MM.1S (cell line): ENCODE measurements around the gene LAMC1.

Experiments
- CTCF ChIP-seq: fragments of 300-600 bp; sonication (generic); IDR thresholded peaks from 2 replicates; pipeline ENCODE4 v1.5.1; 2016; ENCODE audit warnings: antibody characterized with exemption, low read length, mixed read lengths
- EZH2 ChIP-seq: fragments of 300-600 bp; sonication (generic); optimal IDR thresholded peaks from 2 replicates; pipeline ENCODE3; 2017; ENCODE audit warnings: low read depth, mild to moderate bottlenecking, antibody characterized with exemption, low read length, mixed read lengths
- EZH2phosphoT487 ChIP-seq: fragments of 300-600 bp; sonication (generic); IDR thresholded peaks from 2 replicates; pipeline ENCODE4 v1.6.1; 2018; ENCODE audit warnings: antibody characterized with exemption, low read length

GRCh38 chr1:183011859-183012258 lies 11.4 kb upstream of the LAMC1 start:
- TF ChIP-seq CTCF (no peak), EZH2 (no peak), EZH2phosphoT487 (no peak)
